SKM-1 (cell line): Measurements from ENCODE around the gene TM9SF2.
"Not testable (repeated sequence)": the region's sequence is repeated elsewhere in the genome, so short reads cannot be mapped to it uniquely, and the experiment has no call there.

Experiments
- DNase-seq: peaks from one replicate; lab custom pipeline; 2025; ENCODE audit not compliant: unreplicated experiment; lab: John Stamatoyannopoulos, UW

TM9SF2 gene

DNA sequence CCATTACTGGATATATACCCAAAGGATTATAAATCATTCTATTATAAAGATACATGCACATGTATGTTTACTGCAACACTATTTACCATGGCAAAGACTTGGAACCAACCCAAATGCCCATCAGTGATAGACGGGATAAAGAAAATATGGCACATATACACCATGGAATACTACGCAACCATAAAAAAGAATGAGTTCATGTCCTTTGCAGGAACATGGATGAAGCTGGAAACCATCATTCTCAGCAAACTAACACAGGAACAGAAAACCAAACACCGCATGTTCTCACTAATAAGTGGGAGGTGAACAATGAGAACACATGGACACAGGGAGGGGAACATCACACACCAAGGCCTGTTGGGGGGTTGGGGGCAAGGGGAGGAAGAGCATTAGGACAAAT lies 9.5 kb upstream of the TM9SF2 start:
- not testable (repeated sequence) for DNase-seq

DNA sequence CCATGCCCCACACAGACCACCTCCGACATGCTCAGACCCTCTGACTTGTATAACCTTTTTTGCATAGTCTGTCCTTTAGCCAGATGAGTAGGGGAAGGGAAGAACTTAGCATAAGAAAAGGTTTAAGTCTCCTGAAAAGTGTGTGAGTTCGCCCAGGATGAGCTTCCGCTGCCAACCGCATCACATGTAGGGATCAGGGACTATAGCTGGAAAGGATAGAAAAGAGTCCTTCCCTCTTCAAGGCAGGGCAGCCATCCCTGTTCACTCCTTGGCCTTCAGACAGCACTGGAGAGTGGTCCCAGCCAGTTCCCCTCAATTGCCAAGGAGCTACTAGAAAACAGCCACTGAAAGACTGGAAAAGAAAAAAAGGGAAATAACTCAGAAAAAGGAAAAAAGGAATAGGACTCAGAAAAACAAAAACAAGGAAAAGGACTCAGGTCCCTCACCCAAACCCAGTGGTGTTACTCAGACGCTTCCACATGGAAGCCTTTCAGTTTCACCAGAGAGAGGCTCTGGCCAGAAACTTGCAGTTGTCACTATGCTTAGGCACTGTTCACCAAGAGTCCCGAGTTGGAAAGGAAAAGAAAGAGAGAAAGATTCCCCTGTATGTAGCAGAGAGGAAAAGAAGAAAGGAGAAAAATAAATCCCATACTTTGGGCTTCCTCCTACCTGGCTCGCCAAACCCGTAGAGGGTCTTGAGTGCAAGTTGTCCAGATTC lies 5.6 kb upstream of the TM9SF2 start:
- DNase-seq, result no peak

DNA sequence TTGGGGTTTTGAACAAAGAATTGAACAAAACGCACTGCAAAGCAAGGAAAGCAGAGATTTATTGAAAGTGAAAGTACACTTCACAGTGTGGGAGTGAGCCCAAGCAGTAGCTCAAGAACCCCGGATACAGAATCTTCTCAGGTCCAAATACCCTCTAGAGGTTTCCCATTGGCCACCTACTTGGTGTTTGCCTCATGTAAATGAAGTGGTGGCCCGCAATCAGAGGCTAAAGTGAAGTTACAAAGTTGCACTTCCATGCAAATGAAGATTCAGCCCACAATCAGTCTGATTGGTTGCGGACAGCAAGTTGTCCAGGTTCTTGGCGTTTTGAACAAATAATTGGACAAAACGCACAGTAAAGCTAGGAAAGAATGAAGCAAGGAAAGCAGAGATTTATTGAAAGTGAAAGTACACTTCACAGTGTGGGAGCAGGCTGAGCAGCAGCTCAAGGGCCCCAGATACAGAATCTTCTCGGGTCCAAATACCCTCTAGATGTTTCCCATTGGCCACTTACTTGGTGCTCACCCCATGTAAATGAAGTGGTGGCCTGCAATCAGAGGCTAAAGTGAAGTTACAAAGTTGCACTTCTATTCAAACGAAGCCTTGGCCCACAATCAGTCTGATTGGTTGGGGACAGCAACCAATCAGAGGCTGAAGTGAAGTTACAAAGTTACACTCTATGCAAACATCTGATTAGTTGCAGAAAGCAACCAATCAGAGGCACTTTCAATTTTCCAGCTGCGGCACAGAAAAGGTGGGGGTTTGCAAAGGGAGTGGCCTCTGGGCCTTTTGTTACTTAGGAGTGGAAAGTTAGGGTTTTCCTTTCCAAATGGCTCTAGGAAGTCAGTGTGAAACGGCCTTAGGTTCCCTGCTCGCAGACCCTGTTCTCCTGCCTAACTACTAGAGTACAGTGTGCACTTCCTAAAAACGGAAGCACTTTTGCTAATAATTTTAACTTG lies 4.8 kb upstream of the TM9SF2 start:
- DNase-seq, result no peak

DNA sequence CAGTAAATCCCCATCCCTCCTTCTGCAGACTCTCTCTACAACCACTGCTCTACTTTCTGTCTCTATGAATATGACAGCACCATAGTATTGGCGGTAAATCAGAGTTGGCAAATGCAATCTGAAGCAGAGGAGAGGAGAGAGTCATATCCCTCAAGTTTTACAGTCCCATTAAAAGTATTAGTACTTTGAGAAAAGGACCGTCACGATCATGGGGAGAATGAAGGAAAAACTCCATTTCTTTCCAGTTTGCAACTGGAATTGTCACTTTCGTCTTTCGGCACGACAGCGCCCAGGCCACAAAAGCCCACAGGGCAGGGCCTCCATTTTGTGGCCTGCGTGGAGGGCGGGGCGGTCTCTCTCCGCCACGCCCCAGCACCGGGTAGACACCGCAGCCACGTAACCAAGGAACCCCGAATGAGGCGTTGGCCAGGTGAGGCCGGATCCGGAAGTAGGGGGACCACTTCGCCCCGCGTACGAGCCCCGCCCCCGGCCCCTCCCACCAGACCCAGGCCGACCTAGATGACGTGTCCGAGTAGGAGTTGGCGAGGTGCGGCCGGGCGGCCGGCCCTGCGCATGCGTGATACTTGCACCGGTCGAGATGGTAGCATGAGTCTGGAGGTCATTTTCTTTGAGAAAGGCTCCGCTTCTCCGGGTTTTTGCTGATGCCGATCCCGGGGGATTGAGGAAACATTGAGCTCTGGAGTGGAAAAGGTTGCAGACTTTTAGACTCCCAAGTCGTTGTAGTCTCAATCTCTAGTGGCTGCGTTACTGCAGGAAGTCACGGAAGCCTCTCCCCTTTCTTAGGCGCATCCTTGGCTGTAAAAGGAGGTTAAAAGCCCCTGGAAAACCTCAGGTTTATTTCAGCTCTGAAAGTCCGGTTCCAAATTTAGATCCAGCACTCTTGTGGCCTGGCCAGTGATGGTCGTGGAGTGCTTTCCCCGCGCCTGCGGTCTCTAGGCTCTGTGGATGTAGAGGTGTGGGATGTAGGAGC lies 2.8 kb upstream of the TM9SF2 start:
- peak; percentile 84 for DNase-seq

DNA sequence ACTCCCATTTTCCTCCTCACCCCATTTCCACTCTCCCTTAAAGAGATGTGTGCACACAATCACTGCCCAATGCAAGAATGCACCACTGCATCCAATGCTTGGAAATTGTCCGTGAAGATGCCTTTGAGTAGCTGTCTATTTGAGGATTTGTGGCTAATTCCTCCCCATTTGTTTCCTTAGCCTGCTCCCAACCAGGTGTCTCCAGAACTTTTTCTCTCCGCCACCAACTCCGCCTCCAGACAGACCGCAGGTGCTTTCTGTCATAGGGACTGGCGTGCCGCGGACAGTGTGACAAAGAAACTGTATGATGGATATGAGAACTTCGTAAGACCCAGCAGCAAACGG lies 461 bp upstream of the TM9SF2 start:
- no peak for DNase-seq

DNA sequence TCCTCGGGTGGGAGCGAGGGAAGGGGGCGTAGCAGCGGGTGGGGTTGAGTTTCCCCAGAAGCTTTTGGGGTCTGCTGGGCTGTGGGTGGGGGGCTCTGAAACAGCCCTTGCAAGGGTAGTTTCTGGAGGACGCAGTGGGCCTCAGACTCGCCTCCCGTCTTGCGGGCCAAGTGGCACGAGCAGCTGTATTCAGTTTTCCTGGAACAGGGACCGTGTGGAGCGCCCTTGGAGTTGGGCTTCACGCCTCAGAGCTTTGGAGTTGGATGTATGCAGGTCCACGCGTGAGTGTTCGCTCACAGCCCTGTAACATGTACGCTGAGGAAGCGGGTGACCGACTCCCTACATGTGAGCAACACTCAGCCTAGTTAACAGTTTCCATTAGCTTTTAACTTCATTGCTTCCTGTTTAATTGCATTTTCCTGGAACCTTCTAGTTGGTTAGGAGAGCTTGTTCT lies 603 bp downstream of the TM9SF2 start:
- peak; percentile 17 for DNase-seq

DNA sequence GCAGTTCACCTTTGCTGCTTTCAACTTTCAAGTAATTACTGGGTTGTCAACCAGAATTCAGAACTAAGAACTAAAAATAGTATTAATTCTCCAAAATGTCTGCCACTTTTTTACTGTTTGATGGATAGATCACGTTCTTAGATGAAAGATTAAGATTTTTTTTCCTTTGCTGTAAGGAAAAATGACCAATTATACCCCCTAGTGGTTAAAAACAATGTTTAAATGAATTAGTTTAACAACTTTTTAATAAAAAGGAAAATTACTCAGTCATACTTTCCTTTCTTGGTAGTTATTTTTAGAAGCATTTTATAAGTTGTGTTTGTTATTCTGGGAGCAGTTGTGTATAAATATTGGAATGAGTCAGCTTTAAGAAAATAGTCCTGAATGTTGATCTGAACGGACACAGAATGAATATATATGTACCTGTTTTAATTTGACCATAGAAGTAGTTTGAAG lies 4.6 kb downstream of the TM9SF2 start:
- no peak for DNase-seq

DNA sequence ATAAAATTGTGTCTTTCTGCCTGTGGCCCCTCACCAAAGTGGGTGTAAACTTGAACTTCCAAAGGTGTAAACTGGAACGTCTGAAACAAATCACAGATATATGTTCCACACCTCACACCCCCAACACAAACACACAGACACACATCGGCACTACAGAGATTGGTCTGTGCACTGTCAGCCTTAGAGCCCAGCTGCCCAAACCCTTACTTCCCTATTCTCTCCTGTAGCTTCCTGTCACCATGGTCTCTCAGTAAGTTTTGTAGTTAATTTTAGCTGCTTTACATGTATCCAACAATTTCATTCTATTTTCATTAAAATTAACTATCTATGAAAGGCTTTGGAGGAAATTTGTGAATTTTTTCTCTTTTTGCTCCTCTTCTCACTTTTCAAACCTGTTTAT lies 5.4 kb downstream of the TM9SF2 start:
- peak; percentile 65 for DNase-seq

DNA sequence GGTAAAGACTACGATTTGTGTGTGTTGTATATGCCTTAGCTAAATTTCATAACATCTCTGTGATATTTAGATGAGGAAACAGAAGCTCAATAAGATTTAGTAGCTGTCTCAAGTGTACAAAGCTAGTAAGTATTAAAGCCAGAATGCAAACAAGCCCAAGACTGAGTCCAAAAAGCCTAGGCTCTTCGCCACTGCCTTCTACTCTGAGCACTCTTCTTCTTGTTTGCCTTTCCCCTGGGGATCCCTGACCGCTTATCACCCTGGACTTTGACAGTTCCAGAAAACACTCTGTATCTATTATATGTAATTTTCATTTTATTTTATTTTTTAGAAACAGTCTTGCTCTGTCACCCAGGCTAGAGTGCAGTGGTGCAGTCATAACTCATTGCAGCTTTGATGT lies 5.8 kb downstream of the TM9SF2 start:
- no peak for DNase-seq

DNA sequence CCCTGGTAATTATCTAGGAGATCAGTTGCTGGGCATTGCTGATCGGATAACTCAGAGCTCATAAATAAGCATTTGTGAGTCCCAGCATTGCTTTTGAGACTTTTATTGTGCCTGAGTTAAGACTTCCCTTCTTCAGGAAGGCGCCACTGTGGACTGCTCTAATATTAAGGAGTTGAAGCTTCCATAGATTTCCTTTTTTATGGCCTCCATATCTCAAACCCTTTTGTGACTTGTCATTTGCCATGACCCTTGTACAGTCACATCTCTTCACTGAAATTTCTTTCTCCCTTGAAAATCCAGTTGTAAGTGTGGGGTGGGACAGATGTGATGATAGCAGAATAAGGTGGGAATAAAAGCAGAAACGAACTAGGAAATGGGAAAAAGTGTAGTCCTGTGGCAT lies 6.3 kb downstream of the TM9SF2 start:
- no peak for DNase-seq

DNA sequence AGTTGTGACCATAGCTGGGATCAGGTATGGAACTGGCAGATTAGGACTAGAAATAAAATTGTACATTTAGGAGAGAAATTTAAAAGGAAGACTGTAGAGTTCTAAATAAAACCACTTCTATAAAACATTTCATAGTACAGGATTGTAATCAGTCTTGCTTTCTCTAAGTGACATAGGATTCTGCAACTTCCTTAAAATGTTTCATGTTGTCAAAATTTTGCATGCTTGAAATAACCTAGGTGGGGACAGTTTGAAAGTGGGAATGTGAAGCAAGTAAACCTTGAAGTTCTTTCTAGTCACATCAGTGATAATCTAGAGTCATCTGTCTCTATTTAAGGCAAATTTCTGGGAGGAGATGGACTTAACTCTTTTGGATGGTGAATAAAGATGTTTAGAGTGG lies 6.7 kb downstream of the TM9SF2 start:
- peak; percentile 11 for DNase-seq

DNA sequence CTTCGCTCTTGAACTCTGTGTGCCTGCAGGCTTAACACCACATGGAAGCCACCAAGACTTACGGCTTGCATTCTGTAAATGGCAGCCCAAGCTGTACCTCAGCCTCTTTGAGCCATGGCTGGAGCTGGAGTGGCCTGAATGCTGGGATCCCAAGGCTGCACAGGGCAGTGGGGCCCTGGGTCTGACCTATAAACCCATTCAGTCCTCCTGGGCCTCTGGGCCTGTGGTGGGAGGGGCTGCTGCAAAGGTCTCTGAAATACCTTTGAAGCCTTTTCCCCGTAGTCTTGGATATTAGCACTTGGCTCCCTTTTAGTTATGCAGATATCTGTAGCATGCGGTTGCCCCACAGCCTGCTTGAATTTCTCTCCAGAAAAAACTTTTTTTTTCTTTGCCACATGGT lies 8.2 kb downstream of the TM9SF2 start:
- no peak for DNase-seq

DNA sequence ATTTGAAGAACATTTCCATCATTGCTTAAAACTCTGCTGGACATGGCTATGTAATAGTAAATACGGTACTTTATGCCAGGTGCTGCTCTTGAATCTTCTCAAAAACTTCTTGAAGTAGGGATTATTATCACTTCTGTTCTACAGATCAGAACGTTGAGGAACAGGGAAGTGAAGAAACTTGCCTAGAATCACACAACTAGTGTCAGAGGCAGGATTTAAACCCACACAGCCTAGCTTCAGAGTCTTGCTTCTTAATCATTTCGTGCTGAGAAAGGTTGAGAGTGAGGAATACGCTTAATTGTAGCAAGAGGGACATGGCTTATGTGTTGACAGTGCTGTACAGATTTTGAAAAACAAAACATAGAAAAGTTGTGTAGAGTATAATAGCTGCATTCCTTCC lies 13.5 kb downstream of the TM9SF2 start:
- DNase-seq, result no peak

DNA sequence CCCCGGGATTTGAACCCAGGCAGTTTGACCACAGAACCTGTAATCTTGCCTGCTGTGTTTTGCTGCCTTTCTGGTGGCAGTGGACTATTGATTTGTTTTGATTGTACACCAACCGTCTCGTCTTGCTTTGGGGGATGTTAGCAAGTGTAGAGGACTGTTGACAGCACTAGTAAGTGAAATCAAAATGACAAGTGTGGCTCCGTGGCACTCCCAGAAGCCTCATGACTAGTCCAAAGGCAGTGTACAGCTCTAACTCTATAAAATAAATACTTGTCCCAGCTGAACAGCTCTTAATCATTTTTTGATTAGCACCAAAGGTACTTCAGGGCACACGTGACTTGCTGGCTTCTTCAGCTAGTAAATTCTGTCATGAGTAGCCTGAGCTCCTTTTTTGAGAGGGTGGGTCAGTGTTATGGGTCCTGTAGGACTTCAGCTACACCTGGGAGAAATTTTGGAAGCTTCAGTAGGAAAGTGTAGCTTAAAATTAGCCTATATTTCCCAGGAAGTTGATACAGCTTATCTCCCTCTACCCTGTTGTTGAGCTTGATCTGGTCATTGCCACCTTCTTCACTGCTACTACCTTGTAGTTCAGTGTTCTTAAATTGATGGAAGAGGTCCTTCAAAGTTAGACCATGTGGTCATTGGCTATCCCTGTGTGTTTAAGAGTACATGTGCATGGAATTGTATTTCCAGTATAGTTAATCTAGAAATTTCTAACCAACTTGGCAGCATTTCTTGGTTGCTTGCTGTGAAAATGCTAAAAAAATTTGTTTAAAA lies 15.1 kb downstream of the TM9SF2 start:
- no peak for DNase-seq

DNA sequence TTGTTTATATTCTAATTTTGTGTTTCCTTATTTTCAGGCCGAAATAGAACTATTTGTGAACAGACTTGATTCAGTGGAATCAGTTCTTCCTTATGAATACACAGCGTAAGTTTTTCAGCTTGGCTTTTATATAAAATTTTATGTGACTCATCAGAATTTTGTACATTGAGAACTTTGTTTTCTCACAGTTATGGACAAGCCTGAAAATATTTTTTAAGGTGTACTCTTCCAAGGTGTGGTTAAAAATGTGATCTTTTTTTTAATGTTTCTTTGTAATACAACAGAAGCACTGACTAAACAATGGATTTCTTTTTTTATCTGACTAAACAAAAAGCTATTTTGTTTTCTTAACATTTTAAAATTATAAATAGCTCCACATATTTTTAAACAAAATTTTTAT lies 16.3 kb downstream of the TM9SF2 start:
- DNase-seq, result no peak

DNA sequence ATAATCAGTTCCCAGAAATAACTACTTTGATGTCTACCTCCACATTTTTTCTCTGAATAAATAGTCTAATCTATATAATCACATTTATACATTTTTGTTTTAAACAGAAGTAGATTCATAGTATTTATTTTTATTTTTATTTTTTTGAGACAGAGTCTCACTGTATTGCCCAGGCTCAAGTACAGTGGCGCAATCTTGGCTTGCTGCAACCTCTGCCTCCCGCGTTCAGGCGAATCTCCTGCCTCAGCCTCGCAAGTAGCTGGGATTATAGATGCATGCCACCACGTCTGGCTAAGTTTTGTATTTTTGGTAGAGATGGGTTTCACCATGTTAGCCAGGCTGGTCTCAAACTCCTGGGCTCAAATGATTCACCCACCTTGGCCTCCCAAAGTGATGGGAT lies 16.7 kb downstream of the TM9SF2 start:
- no peak for DNase-seq

DNA sequence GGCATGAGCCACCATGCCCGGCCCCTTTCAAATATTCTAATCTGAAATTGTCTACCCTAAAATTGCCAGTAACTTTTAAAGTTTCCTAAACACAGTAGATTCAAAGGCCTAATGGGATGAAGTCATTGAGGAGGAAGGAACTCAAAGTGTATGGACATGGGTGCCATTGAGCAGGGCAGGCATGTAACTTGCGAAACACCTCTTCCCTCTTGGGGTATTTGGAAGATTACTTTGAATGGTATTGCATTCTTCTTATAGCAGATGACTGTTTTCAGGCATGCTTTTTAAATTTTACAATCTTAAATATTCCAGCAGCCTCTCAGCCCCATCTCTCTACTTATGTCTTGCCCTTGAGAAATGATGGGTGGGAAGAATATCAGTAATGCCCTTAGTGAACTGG lies 21.0 kb downstream of the TM9SF2 start:
- no peak for DNase-seq

DNA sequence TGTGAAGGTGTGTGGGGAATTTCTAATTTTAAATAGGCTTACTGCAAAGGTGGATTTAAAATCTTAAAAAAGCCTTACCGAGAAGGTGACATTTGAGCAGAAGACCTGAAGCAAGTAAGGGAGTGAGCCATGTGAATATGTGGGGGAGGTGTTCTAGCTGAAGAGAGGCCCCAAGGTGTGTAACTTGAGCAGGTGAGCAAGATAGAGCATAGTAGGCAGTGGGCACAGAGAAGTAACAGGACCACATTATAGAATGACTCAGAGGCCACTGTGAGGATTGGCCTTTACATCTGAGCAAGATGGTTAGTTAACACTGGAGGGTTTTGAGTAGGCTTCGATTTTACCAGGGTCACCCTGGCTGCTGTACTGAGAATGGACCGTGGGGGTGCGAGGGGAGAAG lies 22.6 kb downstream of the TM9SF2 start:
- no peak for DNase-seq

DNA sequence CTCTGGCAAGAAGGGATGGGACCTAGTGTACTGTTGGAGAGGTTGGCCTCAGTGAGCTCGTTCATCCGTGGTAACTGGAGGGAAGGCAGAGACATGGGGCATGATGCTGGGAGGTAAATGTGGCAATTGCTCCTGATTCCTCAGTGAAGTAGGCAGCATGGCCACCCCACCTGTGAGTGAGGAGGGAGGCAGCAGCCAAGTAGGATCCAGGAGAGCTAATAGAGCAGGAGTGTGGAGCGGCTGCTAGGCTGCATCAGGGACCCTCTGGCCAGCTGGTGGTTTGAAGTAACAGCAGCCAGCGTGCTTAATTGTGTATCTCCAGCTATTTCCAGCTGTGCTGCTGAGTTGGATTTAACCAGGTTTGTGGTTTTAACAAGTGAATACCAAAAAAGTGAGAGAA lies 24.7 kb downstream of the TM9SF2 start:
- DNase-seq, result no peak

DNA sequence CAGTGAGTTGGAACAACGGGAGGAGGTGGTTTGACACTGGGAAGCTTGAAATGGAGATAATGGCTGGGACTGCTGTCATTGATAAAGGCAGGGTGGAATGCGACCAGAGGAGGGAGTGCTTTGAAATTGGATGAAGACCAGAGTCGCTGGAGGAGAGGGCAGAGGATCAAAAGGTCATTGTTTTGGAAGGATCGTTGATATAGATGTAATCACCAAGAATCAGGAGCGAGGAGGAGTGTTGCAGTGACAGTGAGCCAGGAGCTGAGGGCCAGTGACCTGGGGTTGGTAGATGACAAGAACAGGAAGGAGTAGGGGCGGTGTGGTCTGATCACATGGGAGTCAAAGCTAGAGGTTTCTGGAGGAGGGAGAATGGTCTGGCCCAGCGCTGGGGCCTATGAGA lies 25.3 kb downstream of the TM9SF2 start:
- DNase-seq, result no peak
